Fibroblast of lung (primary cell): ENCODE measurements around the gene ALKBH8. TPM values are rescaled to one million over a fixed set of nuclear protein-coding genes. Genes with fewer than 3 reads are reported as not detected.

Experiments used
- DNase-seq, 2 donors: peaks; one replicate each; pipeline versions ENCODE4 v3.0.0 to v3.0.0-alpha.2; 2010; ENCODE audit warnings: low read depth in 2 of 2
- H2AFZ ChIP-seq: 2 replicates; pipeline ENCODE4 v1.5.1; 2012; ENCODE audit warnings: low read length, control low read depth, inconsistent platforms
- H3K27ac ChIP-seq: 2 replicates; pipeline ENCODE4 v1.5.1; 2011; ENCODE audit warnings: low read length, control low read depth; ENCODE audit not compliant: insufficient read depth
- H3K27me3 ChIP-seq: 2 replicates; pipeline ENCODE4 v1.5.1; 2011; ENCODE audit warnings: mild to moderate bottlenecking, low read length; ENCODE audit not compliant: control insufficient read depth, insufficient read depth
- H3K36me3 ChIP-seq: 2 replicates; pipeline ENCODE4 v1.5.1; 2011; ENCODE audit warnings: low read length; ENCODE audit not compliant: control insufficient read depth, insufficient read depth
- H3K4me1 ChIP-seq: 2 replicates; pipeline ENCODE4 v1.5.1; 2011; ENCODE audit warnings: low read length; ENCODE audit not compliant: control insufficient read depth, insufficient read depth; ENCODE audit errors: extremely low read depth
- H3K4me2 ChIP-seq: 2 replicates; pipeline ENCODE4 v1.5.1; 2011; ENCODE audit warnings: low read length, control low read depth; ENCODE audit not compliant: insufficient read depth; ENCODE audit errors: extremely low read depth
- H3K4me3 ChIP-seq, 4 experiments: fragments of 200-600 bp in 1 of 4; sonication (generic) in 1 of 4; replicated peaks in 1 of 4; 2 replicates each; pipeline ENCODE4 v1.5.1; 2011 to 2016; ENCODE audit warnings: low read length in 4 of 4, low read depth in 3 of 4, mild to moderate bottlenecking in 3 of 4, control low read depth in 2 of 4, inconsistent platforms in 1 of 4, mixed read lengths in 1 of 4; ENCODE audit not compliant: insufficient read depth in 1 of 4; ENCODE audit errors: control extremely low read depth in 1 of 4
- H3K79me2 ChIP-seq: 2 replicates; pipeline ENCODE4 v1.5.1; 2012; ENCODE audit warnings: mild to moderate bottlenecking, low read length, inconsistent platforms; ENCODE audit not compliant: control insufficient read depth, insufficient read depth
- H3K9ac ChIP-seq: 2 replicates; pipeline ENCODE4 v1.5.1; 2011; ENCODE audit warnings: mild to moderate bottlenecking, low read length, control low read depth; ENCODE audit not compliant: insufficient read depth
- H3K9me3 ChIP-seq: 2 replicates; pipeline ENCODE4 v1.5.1; 2012; ENCODE audit warnings: low read depth, low read length; ENCODE audit not compliant: control insufficient read depth, insufficient read depth
- H4K20me1 ChIP-seq: 2 replicates; pipeline ENCODE4 v1.5.1; 2011; ENCODE audit warnings: low read length; ENCODE audit not compliant: control insufficient read depth, insufficient read depth; ENCODE audit errors: extremely low read depth
- CTCF ChIP-seq, 2 donors: IDR thresholded peaks in 1 of 2; conservative IDR thresholded peaks in 1 of 2; 1 replicate in 1 of 2; 2 replicates in 1 of 2; pipeline ENCODE4 v1.5.1; 2011 to 2012; ENCODE audit warnings: low read length in 2 of 2, control low read depth in 1 of 2, inconsistent platforms in 1 of 2, low read depth in 1 of 2, mild to moderate bottlenecking in 1 of 2
- EZH2 ChIP-seq: IDR thresholded peaks from 2 replicates; pipeline ENCODE4 v1.5.1; 2012; ENCODE audit warnings: low read length, control low read depth, mild to moderate bottlenecking; ENCODE audit errors: missing control alignments
- polyA plus RNA-seq, 2 donors: library from polyadenylated mRNA; depleted of rRNA in 1 of 2; stranded (reverse) in 1 of 2; unstranded in 1 of 2; fragments of >200 nt; gene quantifications; 2 replicates each; pipeline ENCODE4 v1.2.1, GENCODE V29; 2011 to 2012; ENCODE audit warnings: missing spikeins in 1 of 2
- total RNA-seq: library from RNA; depleted of rRNA; stranded (reverse); fragments of >200 nt; gene quantifications from 2 replicates; pipeline ENCODE4 v1.2.1, GENCODE V29; 2014

Gene ALKBH8
- total and polyA plus RNA-seq, 2 donors (not counting 1 experiment from before 2014, with no cell fraction given) = 8.6 to 11.7 TPM

DNA sequence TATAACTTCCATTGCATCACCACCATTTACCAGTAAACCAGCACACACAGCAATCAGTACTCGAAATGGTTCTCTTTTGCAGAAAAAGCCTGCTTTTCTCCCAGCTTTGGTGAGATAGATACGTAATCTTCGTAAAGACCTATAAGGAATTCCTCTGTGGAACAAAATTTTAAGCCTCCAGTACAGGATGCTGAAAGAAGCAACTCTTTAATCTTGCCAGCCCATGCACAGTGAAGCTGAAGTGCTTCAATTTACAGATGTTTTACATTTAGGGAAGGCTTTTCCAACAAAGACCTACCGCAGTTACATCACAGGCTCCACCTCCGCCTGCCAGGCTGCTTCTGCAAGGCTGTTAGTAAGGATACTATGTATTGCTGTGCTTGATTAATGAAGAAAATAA, 27.3 kb upstream of the ALKBH8 start:
- Histone ChIP-seq H3K9me3 (no peaks in the 10 kb centered on the region), H3K4me3 (no peak overlapping the region), H3K36me3 (no peaks in the 10 kb centered on the region), H3K27me3 (peaks cover 5% of the 10 kb centered on the region), H3K4me2 (no peak overlapping the region), H4K20me1 (no peaks in the 10 kb centered on the region), H3K79me2 (no peaks in the 10 kb centered on the region), H3K4me1 (peaks cover 2% of the 10 kb centered on the region), H3K27ac (no peak overlapping the region), H2AFZ (no peak overlapping the region), H3K9ac (no peak overlapping the region)
- TF ChIP-seq CTCF (conservative IDR thresholded peaks at IDR 0.05 in 1 of 2, IDR thresholded peaks at IDR 0.05 in 1 of 2; ENCODE audit: low read depth in 1 of 2, low read length in 2 of 2) = no peak
- no peak for TF ChIP-seq EZH2
- peak in 1 of 2 donors; percentile 25 for DNase-seq

- H3K4me2 ChIP-seq = peak overlapping the region; percentile 26
- TF ChIP-seq EZH2 (no peak), CTCF (conservative IDR thresholded peaks at IDR 0.05 in 1 of 2, IDR thresholded peaks at IDR 0.05 in 1 of 2; ENCODE audit: low read depth in 1 of 2, low read length in 2 of 2) (no peak)
- no peak overlapping the region for H2AFZ ChIP-seq
- H3K4me3 ChIP-seq = no peak overlapping the region
- H3K79me2 ChIP-seq = no peaks in the 10 kb centered on the region
- DNase-seq = no peak
- peaks cover 2% of the 10 kb centered on the region for H3K4me1 ChIP-seq
- H3K9ac ChIP-seq = no peak overlapping the region
- no peak overlapping the region for H3K27ac ChIP-seq
- H3K36me3 ChIP-seq = no peaks in the 10 kb centered on the region
- H3K27me3 ChIP-seq = peaks cover 5% of the 10 kb centered on the region
- no peaks in the 10 kb centered on the region for H4K20me1 ChIP-seq
- no peaks in the 10 kb centered on the region for H3K9me3 ChIP-seq
Measured at GRCh38 chr11:107592231-107592590, 26.7 kb upstream of the ALKBH8 start.

GRCh38 chr11:107591378-107592230, 26.1 kb upstream of the ALKBH8 start:
- Histone ChIP-seq H3K9ac (peak overlapping the region; percentile 56), H4K20me1 (no peaks in the 10 kb centered on the region), H3K79me2 (no peaks in the 10 kb centered on the region), H3K4me3 (peak overlapping the region; percentile 64 to 85 (median 76)), H3K36me3 (no peaks in the 10 kb centered on the region), H3K4me2 (peak overlapping the region; percentile 98), H3K9me3 (no peaks in the 10 kb centered on the region), H3K4me1 (peaks cover 2% of the 10 kb centered on the region), H3K27ac (no peak overlapping the region), H3K27me3 (peaks cover 5% of the 10 kb centered on the region), H2AFZ (peak overlapping the region; percentile 97)
- peak in 1 of 2 donors; percentile 42 for DNase-seq
- no peak for TF ChIP-seq CTCF (conservative IDR thresholded peaks at IDR 0.05 in 1 of 2, IDR thresholded peaks at IDR 0.05 in 1 of 2; ENCODE audit: low read depth in 1 of 2, low read length in 2 of 2)
